Keratinocyte (primary cell): Measurements from ENCODE around the gene DOCK1. TPM values are rescaled to one million over a fixed set of nuclear protein-coding genes. Genes with fewer than 3 reads are reported as not detected.

Experiments used
- DNase-seq: peaks from one replicate; pipeline ENCODE4 v3.0.0-alpha.2; 2011; ENCODE audit warnings: low read depth, missing footprints, low spot score
- FAIRE-seq: peaks from 2 replicates; lab custom pipeline; 2011; peaks lifted over from hg19 to GRCh38; lab: Jason Lieb, UNC
- H2AFZ ChIP-seq: 2 replicates; pipeline ENCODE4 v1.6.0; 2012; ENCODE audit warnings: low read length, control low read depth, inconsistent platforms; ENCODE audit not compliant: control insufficient read depth
- H3K27ac ChIP-seq: 2 replicates; pipeline ENCODE4 v1.5.1; 2011; ENCODE audit warnings: low read length; ENCODE audit not compliant: control insufficient read depth, insufficient read depth
- H3K27me3 ChIP-seq: 3 replicates; pipeline ENCODE4 v1.6.0; 2011; ENCODE audit warnings: low read length; ENCODE audit not compliant: control insufficient read depth, insufficient read depth; ENCODE audit errors: extremely low read depth
- H3K36me3 ChIP-seq, 2 experiments: 2 replicates in 1 of 2; 3 replicates in 1 of 2; pipeline ENCODE4 v1.5.1; 2011; ENCODE audit warnings: low read length in 2 of 2, mild to moderate bottlenecking in 1 of 2; ENCODE audit not compliant: control insufficient read depth in 2 of 2, insufficient read depth in 2 of 2; ENCODE audit errors: extremely low read depth in 1 of 2
- H3K4me1 ChIP-seq: 3 replicates; pipeline ENCODE4 v1.5.1; 2011; ENCODE audit warnings: low read length; ENCODE audit not compliant: control insufficient read depth, insufficient read depth; ENCODE audit errors: extremely low read depth
- H3K4me2 ChIP-seq: 3 replicates; pipeline ENCODE4 v1.6.0; 2011; ENCODE audit warnings: low read depth, low read length; ENCODE audit not compliant: control insufficient read depth, insufficient read depth; ENCODE audit errors: extremely low read depth
- H3K4me3 ChIP-seq, 3 experiments: fragments of 200-600 bp in 1 of 3; sonication (generic) in 1 of 3; 2 replicates in 2 of 3; 3 replicates in 1 of 3; pipeline ENCODE4 v1.5.1; 2011 to 2016; ENCODE audit warnings: low read length in 3 of 3, mild to moderate bottlenecking in 3 of 3, control low read depth in 2 of 3, inconsistent platforms in 1 of 3, low read depth in 1 of 3, mixed read lengths in 1 of 3, mixed run types in 1 of 3, moderate library complexity in 1 of 3; ENCODE audit not compliant: control insufficient read depth in 2 of 3, insufficient read depth in 2 of 3; ENCODE audit errors: extremely low read depth in 1 of 3
- H3K79me2 ChIP-seq: 2 replicates; pipeline ENCODE4 v1.6.0; 2012; ENCODE audit warnings: low read length; ENCODE audit not compliant: control insufficient read depth, insufficient read depth
- H3K9ac ChIP-seq: 3 replicates; pipeline ENCODE4 v1.6.0; 2011; ENCODE audit warnings: low read length; ENCODE audit not compliant: control insufficient read depth, insufficient read depth; ENCODE audit errors: extremely low read depth
- H3K9me1 ChIP-seq: 3 replicates; pipeline ENCODE4 v1.6.0; 2011; ENCODE audit warnings: low read length; ENCODE audit not compliant: control insufficient read depth, insufficient read depth; ENCODE audit errors: extremely low read depth
- H3K9me3 ChIP-seq: 2 replicates; pipeline ENCODE4 v1.5.1; 2012; ENCODE audit warnings: low read depth, low read length; ENCODE audit not compliant: control insufficient read depth
- H4K20me1 ChIP-seq: 3 replicates; pipeline ENCODE4 v1.6.0; 2011; ENCODE audit warnings: low read length; ENCODE audit not compliant: control insufficient read depth, insufficient read depth; ENCODE audit errors: extremely low read depth
- EZH2 ChIP-seq: IDR thresholded peaks from one replicate; pipeline ENCODE4 v1.6.1; 2012; ENCODE audit warnings: inconsistent platforms, mild to moderate bottlenecking, low read length, moderate library complexity
- dilution Hi-C: fragments of 300-500 bp; cut with MboI; formaldehyde crosslinking; loops from one replicate; pipeline ENCODE4 v1.7.0; 2020; ENCODE audit warnings: low sequenced_read_pairs; ENCODE audit not compliant: extremely low pct_ligation_motif_present
- polyA plus RNA-seq, 5 experiments: library from polyadenylated mRNA; depleted of rRNA in 3 of 5; stranded (reverse) in 3 of 5; stranded (forward) in 1 of 5; unstranded in 1 of 5; fragments of >200 nt; gene quantifications; 1 replicate in 1 of 5; 2 replicates in 3 of 5; 3 replicates in 1 of 5; pipeline versions ENCODE4 v1.2.1 to v1.2.3, GENCODE V29; 2011 to 2012; ENCODE audit warnings: missing spikeins in 2 of 5, low read depth in 1 of 5, low replicate concordance in 1 of 5
- TF ChIP-seq, protein P1 (sequence below), 3 experiments: IDR thresholded peaks in 1 of 3; conservative IDR thresholded peaks in 1 of 3; optimal IDR thresholded peaks in 1 of 3; 2 replicates in 2 of 3; 3 replicates in 1 of 3; pipeline versions ENCODE3 to v1.5.1; 2011; ENCODE audit warnings: low read length in 3 of 3, mild to moderate bottlenecking in 3 of 3, moderate library complexity in 2 of 3, control low read depth in 1 of 3, inconsistent platforms in 1 of 3; ENCODE audit not compliant: insufficient read depth in 2 of 3; ENCODE audit errors: extremely low read depth in 1 of 3

DOCK1 gene
- polyA plus RNA-seq, 1 donor (not counting 4 experiments of a cell fraction or from before 2014, with no cell fraction given): 15.7 TPM

DNA sequence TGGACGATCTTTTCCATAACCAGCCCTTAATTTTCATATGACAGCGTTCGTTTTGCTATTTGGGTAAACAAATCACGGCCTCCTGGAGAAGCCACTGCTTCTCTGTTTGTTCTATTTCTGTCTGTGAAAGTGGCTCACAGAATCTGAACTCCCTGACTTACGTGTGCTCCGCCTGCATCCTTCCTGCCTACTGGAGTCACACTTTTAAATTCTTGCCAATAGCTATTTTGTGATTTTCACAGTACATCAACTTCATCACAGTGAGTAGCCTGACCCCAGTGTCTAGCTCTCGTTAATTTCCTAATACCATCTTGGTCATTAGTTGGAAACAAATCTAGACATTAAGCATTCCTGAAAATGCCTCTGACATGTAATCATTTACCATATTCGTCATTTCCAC lies 594.9 kb downstream of the DOCK1 start:
- H3K36me3 ChIP-seq: no peaks in the 10 kb centered on the region
- no peaks in the 10 kb centered on the region for H3K27me3 ChIP-seq
- no peak for FAIRE-seq
- TF ChIP-seq EZH2: no peak
- TF ChIP-seq, protein P1, sequence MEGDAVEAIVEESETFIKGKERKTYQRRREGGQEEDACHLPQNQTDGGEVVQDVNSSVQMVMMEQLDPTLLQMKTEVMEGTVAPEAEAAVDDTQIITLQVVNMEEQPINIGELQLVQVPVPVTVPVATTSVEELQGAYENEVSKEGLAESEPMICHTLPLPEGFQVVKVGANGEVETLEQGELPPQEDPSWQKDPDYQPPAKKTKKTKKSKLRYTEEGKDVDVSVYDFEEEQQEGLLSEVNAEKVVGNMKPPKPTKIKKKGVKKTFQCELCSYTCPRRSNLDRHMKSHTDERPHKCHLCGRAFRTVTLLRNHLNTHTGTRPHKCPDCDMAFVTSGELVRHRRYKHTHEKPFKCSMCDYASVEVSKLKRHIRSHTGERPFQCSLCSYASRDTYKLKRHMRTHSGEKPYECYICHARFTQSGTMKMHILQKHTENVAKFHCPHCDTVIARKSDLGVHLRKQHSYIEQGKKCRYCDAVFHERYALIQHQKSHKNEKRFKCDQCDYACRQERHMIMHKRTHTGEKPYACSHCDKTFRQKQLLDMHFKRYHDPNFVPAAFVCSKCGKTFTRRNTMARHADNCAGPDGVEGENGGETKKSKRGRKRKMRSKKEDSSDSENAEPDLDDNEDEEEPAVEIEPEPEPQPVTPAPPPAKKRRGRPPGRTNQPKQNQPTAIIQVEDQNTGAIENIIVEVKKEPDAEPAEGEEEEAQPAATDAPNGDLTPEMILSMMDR (optimal IDR thresholded peaks at IDR 0.05 in 1 of 3, IDR thresholded peaks at IDR 0.05 in 1 of 3, conservative IDR thresholded peaks at IDR 0.05 in 1 of 3; ENCODE audit: extremely low read depth in 1 of 3, insufficient read depth in 2 of 3, low read length in 3 of 3): no peak
- H4K20me1 ChIP-seq: no peaks in the 10 kb centered on the region
- H3K79me2 ChIP-seq: no peaks in the 10 kb centered on the region
- no peak overlapping the region for H3K4me2 ChIP-seq
- no peak overlapping the region for H2AFZ ChIP-seq
- no peak overlapping the region for H3K9ac ChIP-seq
- H3K9me1 ChIP-seq: no peaks in the 10 kb centered on the region
- no peak overlapping the region for H3K4me3 ChIP-seq
- dilution Hi-C loops: no loop called here
- no peaks in the 10 kb centered on the region for H3K9me3 ChIP-seq
- H3K4me1 ChIP-seq: no peaks in the 10 kb centered on the region
- no peak for DNase-seq
- no peak overlapping the region for H3K27ac ChIP-seq

Other genes with a start within 250 kb of the DOCK1 start
- gene C10orf90, start 234.7 kb upstream of the DOCK1 start, polyA plus RNA-seq: not detected in 3 replicates